GM21529 (cell line): ENCODE data around the gene OTOGL.

ENCODE experiments used
- ATAC-seq: cut with Tn5 transposase; IDR thresholded peaks from one replicate; pipeline ENCODE4 v1.9.1; 2021; ENCODE audit not compliant: unreplicated experiment

OTOGL gene

GRCh38 chr12:80183939-80184338 lies 84.6 kb downstream of the OTOGL start:
- ATAC-seq, result no peak

GRCh38 chr12:80184926-80185325 lies 85.6 kb downstream of the OTOGL start:
- ATAC-seq, result no peak

- ATAC-seq, result peak; percentile 70
Observed at GRCh38 chr12:80186727-80187217, 87.4 kb downstream of the OTOGL start.

GRCh38 chr12:80187660-80188090 lies 88.3 kb downstream of the OTOGL start:
- peak; percentile 54 for ATAC-seq

- no peak for ATAC-seq
Observed at GRCh38 chr12:80188576-80188975, 89.2 kb downstream of the OTOGL start.

GRCh38 chr12:80189241-80189640 lies 89.9 kb downstream of the OTOGL start:
- ATAC-seq, result no peak

- ATAC-seq, result no peak
Observed at GRCh38 chr12:80190001-80190400, 90.7 kb downstream of the OTOGL start.

GRCh38 chr12:80192087-80192486 lies 92.8 kb downstream of the OTOGL start:
- no peak for ATAC-seq

- no peak for ATAC-seq
Observed at GRCh38 chr12:80193865-80194264, 94.5 kb downstream of the OTOGL start.

GRCh38 chr12:80195074-80195726 lies 95.9 kb downstream of the OTOGL start:
- peak; percentile 77 for ATAC-seq

GRCh38 chr12:80195737-80196136 lies 96.4 kb downstream of the OTOGL start:
- no peak for ATAC-seq

- no peak for ATAC-seq
Observed at GRCh38 chr12:80196419-80196818, 97.1 kb downstream of the OTOGL start.

GRCh38 chr12:80198782-80199337 lies 99.5 kb downstream of the OTOGL start:
- ATAC-seq, result no peak

- no peak for ATAC-seq
Observed at GRCh38 chr12:80199931-80200330, 100.6 kb downstream of the OTOGL start.

GRCh38 chr12:80200414-80200813 lies 101.1 kb downstream of the OTOGL start:
- ATAC-seq, result no peak

GRCh38 chr12:80201908-80202307 lies 102.6 kb downstream of the OTOGL start:
- ATAC-seq, result no peak

GRCh38 chr12:80205960-80206359 lies 106.6 kb downstream of the OTOGL start:
- no peak for ATAC-seq

- ATAC-seq, result no peak
Observed at GRCh38 chr12:80208071-80208470, 108.7 kb downstream of the OTOGL start.

- ATAC-seq, result no peak
Observed at GRCh38 chr12:80211671-80212070, 112.3 kb downstream of the OTOGL start.

- ATAC-seq, result no peak
Observed at GRCh38 chr12:80212938-80213645, 113.8 kb downstream of the OTOGL start.

GRCh38 chr12:80213871-80214270 lies 114.5 kb downstream of the OTOGL start:
- no peak for ATAC-seq

- ATAC-seq, result peak; percentile 81
Observed at GRCh38 chr12:80217011-80217535, 117.7 kb downstream of the OTOGL start.
